Liver (tissue), 9 donors: ENCODE results near the gene STAT5A. TPM values are rescaled to one million over a fixed set of nuclear protein-coding genes. Genes with fewer than 3 reads are reported as not detected.

Source experiments
- DNase-seq: peaks from one replicate; pipeline ENCODE4 v3.0.0-alpha.2; 2017; ENCODE audit warnings: low spot score
- H3K27ac ChIP-seq, 2 donors: one replicate each; pipeline ENCODE4 v1.7.0; 2013; ENCODE audit warnings: inconsistent platforms in 2 of 2, low read length in 2 of 2, control low read depth in 1 of 2, low read depth in 1 of 2, mild to moderate bottlenecking in 1 of 2
- H3K27me3 ChIP-seq, 4 donors: one replicate each; pipeline versions ENCODE4 v1.6.1 to v1.7.0; 2013; ENCODE audit warnings: low read length in 3 of 4, inconsistent platforms in 1 of 4, mild to moderate bottlenecking in 1 of 4, moderate library complexity in 1 of 4; ENCODE audit not compliant: control insufficient read depth in 4 of 4, insufficient read depth in 4 of 4
- H3K36me3 ChIP-seq, 4 donors: one replicate each; pipeline versions ENCODE4 v1.6.1 to v1.7.0; 2013; ENCODE audit warnings: low read length in 3 of 4, mild to moderate bottlenecking in 3 of 4, low read depth in 1 of 4, moderate library complexity in 1 of 4; ENCODE audit not compliant: control insufficient read depth in 4 of 4, insufficient read depth in 3 of 4
- H3K4me1 ChIP-seq, 4 donors: one replicate each; pipeline versions ENCODE4 v1.6.1 to v1.7.0; 2013; ENCODE audit warnings: low read length in 3 of 4, mild to moderate bottlenecking in 3 of 4, moderate library complexity in 1 of 4; ENCODE audit not compliant: control insufficient read depth in 4 of 4, insufficient read depth in 4 of 4
- H3K4me3 ChIP-seq, 3 donors: one replicate each; pipeline versions ENCODE4 v1.6.1 to v1.7.0; 2013; ENCODE audit warnings: low read length in 3 of 3, control low read depth in 1 of 3, low read depth in 1 of 3, mild to moderate bottlenecking in 1 of 3
- H3K9ac ChIP-seq, 2 donors: one replicate each; pipeline ENCODE4 v1.7.0; 2013; ENCODE audit warnings: low read length in 2 of 2, mild to moderate bottlenecking in 2 of 2, moderate library complexity in 2 of 2, control low read depth in 1 of 2, low read depth in 1 of 2
- H3K9me3 ChIP-seq, 4 donors: one replicate each; pipeline versions ENCODE4 v1.6.1 to v1.7.0; 2013; ENCODE audit warnings: low read length in 3 of 4; ENCODE audit not compliant: control insufficient read depth in 4 of 4
- ATF3 ChIP-seq: IDR thresholded peaks from 2 replicates; pipeline ENCODE4 v1.6.1; 2016; ENCODE audit warnings: antibody characterized with exemption
- CTCF ChIP-seq: fragments of 150-350 bp; IDR thresholded peaks from 2 replicates; pipeline ENCODE4 v1.5.1; 2017; ENCODE audit warnings: improper control_type of control experiment, low read depth, low read length; ENCODE audit not compliant: missing input control
- EGR1 ChIP-seq, 2 donors: IDR thresholded peaks; 2 replicates each; pipeline ENCODE4 v1.6.1; 2016 to 2018; ENCODE audit warnings: antibody characterized with exemption in 2 of 2, low read depth in 2 of 2
- FOXA1 ChIP-seq: IDR thresholded peaks from 2 replicates; pipeline ENCODE4 v1.6.1; 2016; ENCODE audit warnings: antibody characterized with exemption
- FOXA2 ChIP-seq: IDR thresholded peaks from 2 replicates; pipeline ENCODE4 v1.6.1; 2016; ENCODE audit warnings: antibody characterized with exemption
- GABPA ChIP-seq, 2 donors: IDR thresholded peaks in 1 of 2; conservative IDR thresholded peaks in 1 of 2; 2 replicates each; pipeline ENCODE4 v1.6.1; 2016; ENCODE audit warnings: antibody characterized with exemption in 2 of 2, mild to moderate bottlenecking in 1 of 2, moderate library complexity in 1 of 2
- HNF4A ChIP-seq, 2 donors: conservative IDR thresholded peaks; 2 replicates each; pipeline ENCODE4 v1.6.1; 2016; ENCODE audit warnings: antibody characterized with exemption in 2 of 2, mild to moderate bottlenecking in 2 of 2
- HNF4G ChIP-seq: IDR thresholded peaks from 2 replicates; pipeline ENCODE4 v1.6.1; 2016; ENCODE audit warnings: antibody characterized with exemption
- JUND ChIP-seq, 2 donors: IDR thresholded peaks; 2 replicates each; pipeline ENCODE4 v1.6.1; 2016; ENCODE audit warnings: antibody characterized with exemption in 2 of 2
- MAX ChIP-seq: IDR thresholded peaks from 2 replicates; pipeline ENCODE4 v1.6.1; 2016; ENCODE audit warnings: antibody characterized with exemption
- NR2F2 ChIP-seq: IDR thresholded peaks from 2 replicates; pipeline ENCODE4 v1.6.1; 2016; ENCODE audit warnings: antibody characterized with exemption
- RAD21 ChIP-seq, 2 donors: IDR thresholded peaks; 2 replicates each; pipeline ENCODE4 v1.6.1; 2016; ENCODE audit warnings: antibody characterized with exemption in 2 of 2, mild to moderate bottlenecking in 2 of 2
- RXRA ChIP-seq, 2 donors: IDR thresholded peaks; 2 replicates each; pipeline ENCODE4 v1.6.1; 2017 to 2018; ENCODE audit warnings: antibody characterized with exemption in 2 of 2, mild to moderate bottlenecking in 1 of 2
- SP1 ChIP-seq: IDR thresholded peaks from 2 replicates; pipeline ENCODE4 v1.6.1; 2018; ENCODE audit warnings: antibody characterized with exemption, mild to moderate bottlenecking
- TAF1 ChIP-seq: conservative IDR thresholded peaks from 2 replicates; pipeline ENCODE4 v1.6.1; 2016; ENCODE audit warnings: antibody characterized with exemption, mild to moderate bottlenecking
- YY1 ChIP-seq: IDR thresholded peaks from 2 replicates; pipeline ENCODE4 v1.6.1; 2016; ENCODE audit warnings: antibody characterized with exemption, mild to moderate bottlenecking
- ZBTB33 ChIP-seq: IDR thresholded peaks from 2 replicates; pipeline ENCODE4 v1.6.1; 2016; ENCODE audit warnings: antibody characterized with exemption
- WGBS: extraction: QIAGEN DNeasy Blood & Tissue Kit; methylation state at CpG from one replicate; pipeline ENCODE4 v1.1.7; 2013; 5-methylcytosine and 5-hydroxymethylcytosine counted together
- polyA plus RNA-seq, 2 donors: library from polyadenylated mRNA; stranded (reverse) in 1 of 2; unstranded in 1 of 2; fragments of 200-250 nt in 1 of 2; fragments of >200 nt in 1 of 2; fragmentation: Nextera tagmentation in 1 of 2; extraction: Ambion mirVana in 1 of 2; gene quantifications; one replicate each; pipeline versions ENCODE4 v1.2.1 to v1.2.3, GENCODE V29; 2013 to 2015
- total RNA-seq, 2 donors: library from RNA; depleted of rRNA; stranded (reverse); fragments of >200 nt; gene quantifications; one replicate each; pipeline ENCODE4 v1.2.3, GENCODE V29; 2014
- donor health status: healthy.
- donor health status: healthy.
- donor health status: healthy.
- donor health status: healthy.
- donor health status: healthy.

The STAT5A gene
- total and polyA plus RNA-seq, 4 donors, result 1.7 to 37.7 (median 8.9) TPM

GRCh38 chr17:42271006-42271778 lies 17.1 kb upstream of the STAT5A start:
- peak overlapping the region in 1 of 2 donors; percentile 11 for H3K27ac ChIP-seq
- no peaks in the 10 kb centered on the region for H3K27me3 ChIP-seq
- peaks cover 6 to 41% (median 20%) of the 10 kb centered on the region in 4 donors for H3K4me1 ChIP-seq
- no peaks in the 10 kb centered on the region for H3K9me3 ChIP-seq
- WGBS, result 89% methylated on average over 3 of the region's 3 CpGs
- no peak overlapping the region for H3K4me3 ChIP-seq
- H3K36me3 ChIP-seq, result no peaks in the 10 kb centered on the region
- no peak overlapping the region for H3K9ac ChIP-seq
- TF ChIP-seq FOXA1 (no peak), FOXA2 (no peak), EGR1 (IDR thresholded peaks at IDR 0.05; ENCODE audit: low read depth in 2 of 2) (no peak), YY1 (no peak), TAF1 (no peak), HNF4G (no peak), MAX (no peak)
- no peak for DNase-seq

- Histone ChIP-seq H3K27me3 (no peaks in the 10 kb centered on the region), H3K4me1 (peaks cover 6 to 41% (median 20%) of the 10 kb centered on the region in 4 donors), H3K9ac (no peak overlapping the region), H3K27ac (no peak overlapping the region), H3K4me3 (no peak overlapping the region), H3K36me3 (no peaks in the 10 kb centered on the region), H3K9me3 (no peaks in the 10 kb centered on the region)
- no peak for TF ChIP-seq TAF1
- TF ChIP-seq SP1, result no peak
- TF ChIP-seq RXRA (IDR thresholded peaks at IDR 0.05), result no peak
- no peak for TF ChIP-seq HNF4A (conservative IDR thresholded peaks at IDR 0.05)
- no peak for TF ChIP-seq JUND (IDR thresholded peaks at IDR 0.05)
- no peak for TF ChIP-seq CTCF
- DNase-seq, result no peak
These were observed 16.6 kb upstream of the STAT5A start for GRCh38 chr17:42271779-42272035.

- no peak for DNase-seq
- Histone ChIP-seq H3K9ac (no peak overlapping the region), H3K9me3 (no peaks in the 10 kb centered on the region), H3K27me3 (no peaks in the 10 kb centered on the region), H3K4me1 (peaks cover 6 to 46% (median 22%) of the 10 kb centered on the region in 4 donors), H3K36me3 (no peaks in the 10 kb centered on the region), H3K27ac (no peak overlapping the region), H3K4me3 (no peak overlapping the region)
- WGBS, result 77% methylated on average over 7 of the region's 7 CpGs
- TF ChIP-seq SP1, result no peak
- no peak for TF ChIP-seq HNF4G
- TF ChIP-seq RAD21 (IDR thresholded peaks at IDR 0.05), result no peak
- no peak for TF ChIP-seq NR2F2
- no peak for TF ChIP-seq FOXA1
- no peak for TF ChIP-seq HNF4A (conservative IDR thresholded peaks at IDR 0.05)
- TF ChIP-seq YY1, result no peak
- no peak for TF ChIP-seq ZBTB33
- TF ChIP-seq FOXA2, result no peak
- TF ChIP-seq CTCF, result no peak
- no peak for TF ChIP-seq RXRA (IDR thresholded peaks at IDR 0.05)
- no peak for TF ChIP-seq EGR1 (IDR thresholded peaks at IDR 0.05; ENCODE audit: low read depth in 2 of 2)
- TF ChIP-seq ATF3, result no peak
- TF ChIP-seq JUND (IDR thresholded peaks at IDR 0.05), result no peak
- TF ChIP-seq GABPA (IDR thresholded peaks at IDR 0.05 in 1 of 2, conservative IDR thresholded peaks at IDR 0.05 in 1 of 2), result no peak
These were observed 16.0 kb upstream of the STAT5A start for GRCh38 chr17:42272162-42272907.
